HepG2 (cell line): Measurements from ENCODE around the gene SLC13A2. TPM values are rescaled to one million over a fixed set of nuclear protein-coding genes. Genes with fewer than 3 reads are reported as not detected.

Source experiments
- ATAC-seq: fragments of 200-7000 bp; cut with Tn5 transposase; 3 replicates; pipeline ENCODE4 v1.9.1; 2020; ENCODE audit warnings: mild to moderate bottlenecking, moderate library complexity
- BruUV-seq: library from RNA; stranded (reverse); fragments of 400-500 nt; replicated peaks from 2 replicates; lab custom pipeline; 2021; lab: Mats Ljungman, UMichigan
- CTCF ChIA-PET: fragments of 300-600 bp; formaldehyde crosslinking; extraction: SDS; loops from one replicate; lab custom pipeline; 2021; ENCODE audit warnings: low total read pairs, inconsistent platforms, low intra/inter-chr PET ratio; lab: Yijun Ruan, JAX
- POLR2A ChIA-PET: fragments of 350-600 bp; sonication (Branson Sonifier 250); formaldehyde crosslinking; loops from one replicate; lab custom pipeline; 2020; ENCODE audit warnings: antibody characterized with exemption, inconsistent platforms; lab: Yijun Ruan, JAX
- DNase-seq: peaks from one replicate; pipeline ENCODE4 v3.0.0-alpha.2; 2015; ENCODE audit warnings: low spot score
- FAIRE-seq: peaks from 3 replicates; lab custom pipeline; 2011; peaks lifted over from hg19 to GRCh38; lab: Jason Lieb, UNC
- H2AFZ ChIP-seq: one replicate; pipeline ENCODE4 v1.6.1; 2011; ENCODE audit warnings: low read length, inconsistent platforms
- H3K27ac ChIP-seq: fragments of 300-600 bp; 3 replicates; pipeline ENCODE4 v1.8.0; 2011; ENCODE audit warnings: mixed run types, mild to moderate bottlenecking, mixed read lengths, low read length, inconsistent platforms; ENCODE audit not compliant: insufficient read depth; ENCODE audit errors: extremely low read length
- H3K27me3 ChIP-seq, 2 experiments: fragments of 200-600 bp in 1 of 2; 2 replicates in 1 of 2; 3 replicates in 1 of 2; pipeline versions ENCODE4 v1.6.0 to v1.8.0; 2011; ENCODE audit warnings: low read length in 2 of 2, mild to moderate bottlenecking in 2 of 2, moderate library complexity in 2 of 2, inconsistent platforms in 1 of 2; ENCODE audit not compliant: insufficient read depth in 2 of 2, control insufficient read depth in 1 of 2
- H3K36me3 ChIP-seq, 2 experiments: fragments of 200-600 bp in 1 of 2; replicated peaks in 1 of 2; 2 replicates in 1 of 2; 3 replicates in 1 of 2; pipeline versions ENCODE4 v1.5.1 to v1.8.0; 2011; ENCODE audit warnings: low read length in 2 of 2, inconsistent platforms in 1 of 2; ENCODE audit not compliant: insufficient read depth in 2 of 2, control insufficient read depth in 1 of 2
- H3K4me1 ChIP-seq: 2 replicates; pipeline ENCODE4 v1.5.1; 2012; ENCODE audit warnings: low read length, inconsistent platforms; ENCODE audit not compliant: insufficient read depth
- H3K4me2 ChIP-seq: 2 replicates; pipeline ENCODE4 v1.6.0; 2011; ENCODE audit warnings: low read depth, low read length, inconsistent platforms
- H3K4me3 ChIP-seq, 3 experiments: fragments of 200-600 bp in 1 of 3; sonication (generic), shearing (Covaris generic) in 1 of 3; replicated peaks in 1 of 3; 2 replicates each; pipeline ENCODE4 v1.5.1; 2011 to 2016; ENCODE audit warnings: low read length in 3 of 3, inconsistent platforms in 2 of 3, low read depth in 2 of 3, mild to moderate bottlenecking in 2 of 3, control low read depth in 1 of 3, mixed read lengths in 1 of 3; ENCODE audit not compliant: insufficient read depth in 1 of 3
- H3K79me2 ChIP-seq: one replicate; pipeline ENCODE4 v1.6.1; 2011; ENCODE audit warnings: low read length, inconsistent platforms; ENCODE audit not compliant: insufficient read depth
- H3K9ac ChIP-seq: 2 replicates; pipeline ENCODE4 v1.6.0; 2011; ENCODE audit warnings: mild to moderate bottlenecking, low read depth, low read length, inconsistent platforms; ENCODE audit not compliant: insufficient read depth
- H3K9me3 ChIP-seq: 2 replicates; pipeline ENCODE4 v1.5.1; 2012; ENCODE audit warnings: mild to moderate bottlenecking, low read length
- H4K20me1 ChIP-seq: 2 replicates; pipeline ENCODE4 v1.6.0; 2011; ENCODE audit warnings: inconsistent platforms, mild to moderate bottlenecking, low read length, moderate library complexity; ENCODE audit not compliant: insufficient read depth
- GABPA ChIP-seq, 2 experiments: IDR thresholded peaks; 2 replicates each; pipeline ENCODE4 v1.6.1; 2011 to 2016; ENCODE audit warnings: low read depth in 2 of 2, low read length in 1 of 2, missing biosample characterization in 1 of 2, missing genetic modification characterization in 1 of 2
- GABPB1 ChIP-seq: IDR thresholded peaks from 2 replicates; pipeline ENCODE4 v1.6.1; 2016; ENCODE audit warnings: mild to moderate bottlenecking, missing genetic modification reagents, moderate library complexity, missing compliant biosample characterization
- HNRNPUL1 ChIP-seq: fragments of 200-400 bp; formaldehyde crosslinking; IDR thresholded peaks from 2 replicates; pipeline ENCODE4 v1.6.1; 2017; ENCODE audit warnings: low read depth, mild to moderate bottlenecking, low read length, moderate library complexity
- KLF9 ChIP-seq: IDR thresholded peaks from 2 replicates; pipeline ENCODE4 v1.6.1; 2016; ENCODE audit warnings: low read depth
- MAZ ChIP-seq, 2 experiments: sonication (generic) in 1 of 2; formaldehyde crosslinking in 1 of 2; IDR thresholded peaks; 2 replicates each; pipeline versions ENCODE4 v1.5.0 to v1.6.1; 2012 to 2020; ENCODE audit warnings: low read depth in 2 of 2, mild to moderate bottlenecking in 2 of 2, borderline replicate concordance in 1 of 2, improper control_type of control experiment in 1 of 2, low read length in 1 of 2, missing genetic modification reagents in 1 of 2, moderate library complexity in 1 of 2
- NFIC ChIP-seq: IDR thresholded peaks from 2 replicates; pipeline ENCODE4 v1.6.1; 2012; ENCODE audit warnings: mild to moderate bottlenecking, low read length, inconsistent platforms
- NKX3-1 ChIP-seq: sonication (generic); formaldehyde crosslinking; IDR thresholded peaks from 2 replicates; pipeline ENCODE4 v1.5.0; 2020; ENCODE audit warnings: missing genetic modification reagents
- PHF21A ChIP-seq: sonication (generic); formaldehyde crosslinking; IDR thresholded peaks from 2 replicates; pipeline ENCODE4 v1.5.0; 2020; ENCODE audit warnings: mild to moderate bottlenecking, missing genetic modification reagents
- RBM22 ChIP-seq: fragments of 200-400 bp; formaldehyde crosslinking; optimal IDR thresholded peaks from 2 replicates; pipeline ENCODE3; 2017; ENCODE audit warnings: mild to moderate bottlenecking, low read length, moderate library complexity
- SP1 ChIP-seq, 2 experiments: fragments of 450-650 bp in 1 of 2; sonication (generic) in 1 of 2; formaldehyde crosslinking in 1 of 2; IDR thresholded peaks; 2 replicates each; pipeline versions ENCODE4 v1.4.0 to v1.6.1; 2016 to 2020; ENCODE audit warnings: missing genetic modification reagents in 1 of 2
- STAT5B ChIP-seq: sonication (generic); formaldehyde crosslinking; IDR thresholded peaks from 2 replicates; pipeline ENCODE4 v1.4.0; 2020; ENCODE audit warnings: missing genetic modification reagents
- ZNF224 ChIP-seq: sonication (generic); formaldehyde crosslinking; IDR thresholded peaks from 2 replicates; pipeline ENCODE4 v1.5.0; 2020; ENCODE audit warnings: mild to moderate bottlenecking, missing genetic modification reagents
- ZNF260 ChIP-seq: sonication (generic); formaldehyde crosslinking; IDR thresholded peaks from 2 replicates; pipeline ENCODE4 v1.4.0; 2020; ENCODE audit warnings: missing genetic modification reagents, low read depth, mild to moderate bottlenecking, borderline replicate concordance
- ZNF549 ChIP-seq: sonication (generic); formaldehyde crosslinking; IDR thresholded peaks from 2 replicates; pipeline ENCODE4 v1.5.0; 2020; ENCODE audit warnings: missing genetic modification reagents
- ZNF703 ChIP-seq: sonication (generic); formaldehyde crosslinking; IDR thresholded peaks from 2 replicates; pipeline ENCODE4 v1.5.1; 2020; ENCODE audit warnings: missing genetic modification reagents, mild to moderate bottlenecking, moderate library complexity, borderline replicate concordance
- ZNF709 ChIP-seq: sonication (generic); formaldehyde crosslinking; IDR thresholded peaks from 2 replicates; pipeline ENCODE4 v1.5.0; 2020; ENCODE audit warnings: mild to moderate bottlenecking, missing genetic modification reagents
- ZSCAN20 ChIP-seq: sonication (generic); formaldehyde crosslinking; IDR thresholded peaks from 2 replicates; pipeline ENCODE4 v1.4.0; 2020; ENCODE audit warnings: missing genetic modification reagents, mild to moderate bottlenecking, borderline replicate concordance
- WGBS: methylation state at CpG from one replicate; pipeline ENCODE4 v1.1.6; 2017; ENCODE audit warnings: low lambda C conversion rate; 5-methylcytosine and 5-hydroxymethylcytosine counted together
- in situ Hi-C: cut with HindIII; loops from 2 replicates; pipeline ENCODE4 v1.10.0; 2017; ENCODE audit warnings: low pct_unique_long_range_greater_than_20kb; ENCODE audit not compliant: extremely low pct_ligation_motif_present
- intact Hi-C: fragments of 100-400 bp; cut with micrococcal nuclease; formaldehyde crosslinking; loops from one replicate; pipeline ENCODE4 v1.10.0; 2022; ENCODE audit not compliant: unreplicated experiment
- polyA plus RNA-seq, 8 experiments: library from polyadenylated mRNA; depleted of rRNA in 3 of 8; stranded (reverse) in 7 of 8; unstranded in 1 of 8; fragments of >200 nt; fragmentation: Illumina TruSeq in 4 of 8; extraction: Trizol in 4 of 8; gene quantifications; 2 replicates each; pipeline versions ENCODE4 v1.2.1 to v1.2.3, GENCODE V29; 2011 to 2016; ENCODE audit warnings: low read depth in 4 of 8, missing spikeins in 1 of 8, mixed read lengths in 1 of 8; ENCODE audit not compliant: insufficient read depth in 1 of 8
- total RNA-seq, 5 experiments: library from RNA; depleted of rRNA; stranded (reverse); fragments of >200 nt; fragmentation: Illumina TruSeq; extraction: Trizol; gene quantifications; 2 replicates each; pipeline ENCODE4 v1.2.3, GENCODE V29; 2016; ENCODE audit warnings: low read depth in 1 of 5
- TF ChIP-seq, protein P1 (sequence below): sonication (generic); formaldehyde crosslinking; IDR thresholded peaks from 2 replicates; pipeline ENCODE4 v1.8.0; 2022; ENCODE audit warnings: missing genetic modification reagents, low read depth, mild to moderate bottlenecking, borderline replicate concordance
- TF ChIP-seq, protein P2 (sequence below): sonication (generic); formaldehyde crosslinking; IDR thresholded peaks from 2 replicates; pipeline ENCODE4 v1.9.0; 2021; ENCODE audit warnings: missing genetic modification reagents, borderline replicate concordance
- TF ChIP-seq, protein P3 (sequence below): sonication (generic); formaldehyde crosslinking; IDR thresholded peaks from 2 replicates; pipeline ENCODE4 v1.4.0; 2020; ENCODE audit warnings: missing genetic modification reagents, borderline replicate concordance

SLC13A2 gene
- total and polyA plus RNA-seq, 2 of the 13 experiments (the other 11 are each of a cell fraction or from before 2014, with no cell fraction given), result 0.07 TPM; not detected in 1

DNA sequence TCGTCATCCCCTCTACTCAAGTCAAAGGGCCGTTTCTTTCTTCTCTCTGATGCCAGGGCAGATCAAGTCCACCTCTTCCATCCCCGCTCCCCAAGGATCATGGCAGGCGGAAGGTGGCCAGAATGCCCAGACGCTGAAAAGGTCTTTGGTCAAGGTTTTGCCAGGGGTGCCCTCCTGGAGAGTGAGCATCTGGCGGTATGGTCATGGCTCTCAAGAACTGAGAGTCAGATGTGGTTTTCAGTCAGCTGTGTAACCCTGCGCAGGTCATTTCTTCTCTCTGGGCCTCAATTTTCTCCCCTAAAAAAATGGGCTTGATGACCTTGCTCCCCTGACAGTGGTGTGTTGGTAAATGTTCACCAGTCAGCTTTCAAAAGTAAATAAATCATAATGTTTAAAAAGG lies 45.1 kb downstream of the SLC13A2 start:
- in situ Hi-C loops, result no loop called here
- intact Hi-C loops, result no loop called here
- no peak for FAIRE-seq
- Histone ChIP-seq H4K20me1 (no peaks in the 10 kb centered on the region), H3K27ac (no peak overlapping the region), H3K4me3 (no peak overlapping the region), H3K27me3 (peaks cover 8 to 39% of the 10 kb centered on the region in 2 experiments), H2AFZ (no peak overlapping the region), H3K79me2 (no peaks in the 10 kb centered on the region), H3K36me3 (no peaks in the 10 kb centered on the region), H3K4me1 (no peaks in the 10 kb centered on the region), H3K9ac (no peak overlapping the region), H3K4me2 (no peak overlapping the region), H3K9me3 (no peaks in the 10 kb centered on the region)
- no peak for ATAC-seq
- TF ChIP-seq, protein P1, sequence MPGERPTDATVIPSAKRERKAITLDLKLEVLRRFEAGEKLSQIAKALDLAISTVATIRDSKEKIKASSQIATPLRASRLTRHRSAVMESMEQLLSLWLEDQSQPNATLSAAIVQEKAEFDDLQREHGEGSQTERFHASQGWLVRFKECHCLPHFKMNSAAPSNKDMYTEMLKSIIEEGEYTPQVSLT (CRISPR knock-in tag), result no peak
- TF ChIP-seq GABPA (IDR thresholded peaks at IDR 0.05; ENCODE audit: low read depth, low read length) (no peak), GABPA (CRISPR knock-in tag; IDR thresholded peaks at IDR 0.05; ENCODE audit: low read depth) (no peak), PHF21A (CRISPR knock-in tag) (no peak), STAT5B (no peak), ZSCAN20 (CRISPR knock-in tag) (no peak), KLF9 (CRISPR knock-in tag) (no peak), GABPB1 (CRISPR knock-in tag) (no peak), RBM22 (no peak), NFIC (no peak), SP1 (IDR thresholded peaks at IDR 0.05) (no peak), SP1 (CRISPR knock-in tag; IDR thresholded peaks at IDR 0.05) (no peak), MAZ (IDR thresholded peaks at IDR 0.05; ENCODE audit: borderline replicate concordance, low read depth, low read length) (no peak), MAZ (CRISPR knock-in tag; IDR thresholded peaks at IDR 0.05; ENCODE audit: low read depth) (no peak), HNRNPUL1 (no peak), ZNF224 (CRISPR knock-in tag) (no peak), ZNF549 (CRISPR knock-in tag) (no peak), ZNF703 (CRISPR knock-in tag) (no peak), ZNF709 (CRISPR knock-in tag) (no peak), NKX3-1 (CRISPR knock-in tag) (no peak), ZNF260 (CRISPR knock-in tag) (no peak)
- TF ChIP-seq, protein P2, sequence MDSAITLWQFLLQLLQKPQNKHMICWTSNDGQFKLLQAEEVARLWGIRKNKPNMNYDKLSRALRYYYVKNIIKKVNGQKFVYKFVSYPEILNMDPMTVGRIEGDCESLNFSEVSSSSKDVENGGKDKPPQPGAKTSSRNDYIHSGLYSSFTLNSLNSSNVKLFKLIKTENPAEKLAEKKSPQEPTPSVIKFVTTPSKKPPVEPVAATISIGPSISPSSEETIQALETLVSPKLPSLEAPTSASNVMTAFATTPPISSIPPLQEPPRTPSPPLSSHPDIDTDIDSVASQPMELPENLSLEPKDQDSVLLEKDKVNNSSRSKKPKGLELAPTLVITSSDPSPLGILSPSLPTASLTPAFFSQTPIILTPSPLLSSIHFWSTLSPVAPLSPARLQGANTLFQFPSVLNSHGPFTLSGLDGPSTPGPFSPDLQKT, result no peak
- TF ChIP-seq, protein P3, sequence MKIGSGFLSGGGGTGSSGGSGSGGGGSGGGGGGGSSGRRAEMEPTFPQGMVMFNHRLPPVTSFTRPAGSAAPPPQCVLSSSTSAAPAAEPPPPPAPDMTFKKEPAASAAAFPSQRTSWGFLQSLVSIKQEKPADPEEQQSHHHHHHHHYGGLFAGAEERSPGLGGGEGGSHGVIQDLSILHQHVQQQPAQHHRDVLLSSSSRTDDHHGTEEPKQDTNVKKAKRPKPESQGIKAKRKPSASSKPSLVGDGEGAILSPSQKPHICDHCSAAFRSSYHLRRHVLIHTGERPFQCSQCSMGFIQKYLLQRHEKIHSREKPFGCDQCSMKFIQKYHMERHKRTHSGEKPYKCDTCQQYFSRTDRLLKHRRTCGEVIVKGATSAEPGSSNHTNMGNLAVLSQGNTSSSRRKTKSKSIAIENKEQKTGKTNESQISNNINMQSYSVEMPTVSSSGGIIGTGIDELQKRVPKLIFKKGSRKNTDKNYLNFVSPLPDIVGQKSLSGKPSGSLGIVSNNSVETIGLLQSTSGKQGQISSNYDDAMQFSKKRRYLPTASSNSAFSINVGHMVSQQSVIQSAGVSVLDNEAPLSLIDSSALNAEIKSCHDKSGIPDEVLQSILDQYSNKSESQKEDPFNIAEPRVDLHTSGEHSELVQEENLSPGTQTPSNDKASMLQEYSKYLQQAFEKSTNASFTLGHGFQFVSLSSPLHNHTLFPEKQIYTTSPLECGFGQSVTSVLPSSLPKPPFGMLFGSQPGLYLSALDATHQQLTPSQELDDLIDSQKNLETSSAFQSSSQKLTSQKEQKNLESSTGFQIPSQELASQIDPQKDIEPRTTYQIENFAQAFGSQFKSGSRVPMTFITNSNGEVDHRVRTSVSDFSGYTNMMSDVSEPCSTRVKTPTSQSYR (CRISPR knock-in tag), result no peak
- no peak for DNase-seq
- POLR2A ChIA-PET, result no interaction called here
- CTCF ChIA-PET, result no interaction called here
- 34% methylated on average over 7 of the region's 7 CpGs for WGBS
- no TSS peak for BruUV-seq
